ENCODE results near the gene PLEKHJ1.

PLEKHJ1 gene

DNA sequence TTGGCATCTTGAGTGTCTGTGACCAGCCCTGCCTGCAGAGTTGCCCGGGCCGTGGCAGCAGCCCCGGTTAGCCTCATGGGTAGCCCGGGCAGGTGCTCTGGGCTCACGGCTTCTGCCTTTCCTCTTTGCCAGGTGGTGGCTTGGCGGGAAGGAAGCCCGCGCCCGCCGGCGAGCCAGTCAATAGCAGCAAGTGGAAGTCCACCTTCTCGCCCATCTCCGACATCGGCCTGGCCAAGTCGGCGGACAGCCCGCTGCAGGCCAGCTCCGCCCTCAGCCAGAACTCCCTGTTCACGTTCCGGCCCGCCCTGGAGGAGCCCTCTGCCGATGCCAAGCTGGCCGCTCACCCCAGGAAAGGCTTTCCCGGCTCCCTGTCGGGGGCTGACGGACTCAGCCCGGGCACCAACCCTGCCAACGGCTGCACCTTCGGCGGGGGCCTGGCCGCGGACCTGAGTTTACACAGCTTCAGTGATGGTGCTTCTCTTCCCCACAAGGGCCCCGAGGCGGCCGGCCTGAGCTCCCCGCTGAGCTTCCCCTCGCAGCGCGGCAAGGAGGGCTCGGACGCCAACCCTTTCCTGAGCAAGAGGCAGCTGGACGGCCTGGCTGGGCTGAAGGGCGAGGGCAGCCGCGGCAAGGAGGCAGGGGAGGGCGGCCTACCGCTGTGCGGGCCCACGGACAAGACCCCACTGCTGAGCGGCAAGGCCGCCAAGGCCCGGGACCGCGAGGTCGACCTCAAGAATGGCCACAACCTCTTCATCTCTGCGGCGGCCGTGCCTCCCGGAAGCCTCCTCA, 9.9 kb downstream of the PLEKHJ1 start:
- H3K27ac ChIP-seq, result no peak overlapping the region
- H3K9me3 ChIP-seq, result no peaks in the 10 kb centered on the region
- H3K4me3 ChIP-seq (ENCODE audit: low read depth in 1 of 2, low read length in 1 of 2), result no peak overlapping the region
- no peaks in the 10 kb centered on the region for H3K4me1 ChIP-seq (ENCODE audit: control insufficient read depth in 1 of 2, insufficient read depth in 1 of 2, low read depth in 1 of 2, low read length in 1 of 2)
- TF ChIP-seq, protein P1, sequence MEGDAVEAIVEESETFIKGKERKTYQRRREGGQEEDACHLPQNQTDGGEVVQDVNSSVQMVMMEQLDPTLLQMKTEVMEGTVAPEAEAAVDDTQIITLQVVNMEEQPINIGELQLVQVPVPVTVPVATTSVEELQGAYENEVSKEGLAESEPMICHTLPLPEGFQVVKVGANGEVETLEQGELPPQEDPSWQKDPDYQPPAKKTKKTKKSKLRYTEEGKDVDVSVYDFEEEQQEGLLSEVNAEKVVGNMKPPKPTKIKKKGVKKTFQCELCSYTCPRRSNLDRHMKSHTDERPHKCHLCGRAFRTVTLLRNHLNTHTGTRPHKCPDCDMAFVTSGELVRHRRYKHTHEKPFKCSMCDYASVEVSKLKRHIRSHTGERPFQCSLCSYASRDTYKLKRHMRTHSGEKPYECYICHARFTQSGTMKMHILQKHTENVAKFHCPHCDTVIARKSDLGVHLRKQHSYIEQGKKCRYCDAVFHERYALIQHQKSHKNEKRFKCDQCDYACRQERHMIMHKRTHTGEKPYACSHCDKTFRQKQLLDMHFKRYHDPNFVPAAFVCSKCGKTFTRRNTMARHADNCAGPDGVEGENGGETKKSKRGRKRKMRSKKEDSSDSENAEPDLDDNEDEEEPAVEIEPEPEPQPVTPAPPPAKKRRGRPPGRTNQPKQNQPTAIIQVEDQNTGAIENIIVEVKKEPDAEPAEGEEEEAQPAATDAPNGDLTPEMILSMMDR (IDR thresholded peaks at IDR 0.05), result no peak
- H3K36me3 ChIP-seq, result peaks cover 98% of the 10 kb centered on the region
- no peaks in the 10 kb centered on the region for H3K27me3 ChIP-seq

- H3K36me3 ChIP-seq, result peaks cover 97% of the 10 kb centered on the region
- H3K4me1 ChIP-seq (ENCODE audit: control insufficient read depth in 1 of 2, insufficient read depth in 1 of 2, low read depth in 1 of 2, low read length in 1 of 2), result no peaks in the 10 kb centered on the region
- H3K27me3 ChIP-seq, result no peaks in the 10 kb centered on the region
Observed at GRCh38 chr19:2225415-2226050, 10.6 kb downstream of the PLEKHJ1 start.

GRCh38 chr19:2224754-2225349, 11.3 kb downstream of the PLEKHJ1 start:
- no peaks in the 10 kb centered on the region for H3K9me3 ChIP-seq
- H3K36me3 ChIP-seq, result peaks cover 97% of the 10 kb centered on the region
- H3K4me1 ChIP-seq (ENCODE audit: control insufficient read depth in 1 of 2, insufficient read depth in 1 of 2, low read depth in 1 of 2, low read length in 1 of 2), result no peaks in the 10 kb centered on the region
- H3K27ac ChIP-seq, result no peak overlapping the region
- no peak overlapping the region for H3K4me3 ChIP-seq (ENCODE audit: low read depth in 1 of 2, low read length in 1 of 2)
- TF ChIP-seq, protein P1 (IDR thresholded peaks at IDR 0.05), result no peak
- H3K27me3 ChIP-seq, result no peaks in the 10 kb centered on the region

More at GRCh38 chr19:2225415-2226050, 10.6 kb downstream of the PLEKHJ1 start:
- Histone ChIP-seq H3K27ac (no peak overlapping the region), H3K4me3 (ENCODE audit: low read depth in 1 of 2, low read length in 1 of 2) (no peak overlapping the region), H3K9me3 (no peaks in the 10 kb centered on the region)
- TF ChIP-seq, protein P1 (IDR thresholded peaks at IDR 0.05), result no peak

DNA sequence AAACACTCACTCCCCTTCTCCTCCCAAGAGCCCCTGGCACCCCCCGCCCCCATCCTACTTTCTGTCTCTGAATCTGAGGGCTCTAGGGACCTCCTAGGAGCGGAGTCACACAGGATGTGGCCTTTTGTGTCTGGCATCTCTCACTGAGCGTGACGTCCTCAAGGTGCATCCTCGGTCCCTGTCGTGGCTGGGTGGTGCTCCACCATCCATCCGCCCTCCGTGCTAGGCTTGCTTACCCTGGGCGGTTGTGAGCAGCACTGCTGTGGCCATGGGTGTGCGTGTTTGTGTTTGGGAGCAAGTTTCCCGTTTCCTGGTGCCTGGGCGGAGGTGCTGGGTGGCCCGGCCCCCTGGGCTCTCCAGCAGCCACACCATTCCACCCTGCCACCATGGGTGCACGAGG, 12.2 kb downstream of the PLEKHJ1 start:
- Histone ChIP-seq H3K4me3 (ENCODE audit: low read depth in 1 of 2, low read length in 1 of 2) (no peak overlapping the region), H3K36me3 (peaks cover 97% of the 10 kb centered on the region), H3K4me1 (ENCODE audit: control insufficient read depth in 1 of 2, insufficient read depth in 1 of 2, low read depth in 1 of 2, low read length in 1 of 2) (no peaks in the 10 kb centered on the region), H3K9me3 (no peaks in the 10 kb centered on the region), H3K27ac (no peak overlapping the region), H3K27me3 (no peaks in the 10 kb centered on the region)
- TF ChIP-seq, protein P1 (IDR thresholded peaks at IDR 0.05), result no peak

DNA sequence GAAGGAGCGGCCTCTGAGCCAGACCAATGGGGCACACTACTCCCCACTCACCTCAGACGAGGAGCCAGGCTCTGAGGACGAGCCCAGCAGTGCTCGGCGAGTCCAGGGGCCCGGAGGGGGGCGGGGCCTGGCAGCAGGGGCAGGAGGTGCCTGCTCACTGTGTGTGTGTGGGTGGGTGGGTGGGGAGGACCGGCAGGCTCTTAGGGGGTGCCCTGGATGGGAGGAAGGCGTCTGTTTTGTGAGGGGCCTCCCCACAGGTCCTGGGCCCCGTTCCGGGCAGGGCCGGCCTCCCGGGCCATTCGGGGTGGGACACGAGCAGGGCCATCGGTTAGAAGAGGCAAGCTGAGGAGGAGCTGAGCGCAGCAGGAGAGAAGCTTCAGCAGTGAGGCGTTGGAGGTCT, 12.7 kb downstream of the PLEKHJ1 start:
- Histone ChIP-seq H3K4me1 (ENCODE audit: control insufficient read depth in 1 of 2, insufficient read depth in 1 of 2, low read depth in 1 of 2, low read length in 1 of 2) (no peaks in the 10 kb centered on the region), H3K36me3 (peaks cover 95% of the 10 kb centered on the region), H3K9me3 (no peaks in the 10 kb centered on the region), H3K27me3 (no peaks in the 10 kb centered on the region), H3K4me3 (ENCODE audit: low read depth in 1 of 2, low read length in 1 of 2) (no peak overlapping the region), H3K27ac (no peak overlapping the region)
- TF ChIP-seq, protein P1 (IDR thresholded peaks at IDR 0.05), result no peak
